HL-60 (cell line): ENCODE data around the gene CTNNA1.

Source experiments
- CTCF ChIP-seq: IDR thresholded peaks from one replicate; pipeline ENCODE4 v1.5.1; 2011; ENCODE audit warnings: low read length, control low read depth, inconsistent platforms; ENCODE audit not compliant: insufficient read depth
- POLR2AphosphoS5 ChIP-seq: IDR thresholded peaks from 2 replicates; pipeline ENCODE4 v1.6.1; 2012; ENCODE audit warnings: low read depth

- TF ChIP-seq CTCF: no peak
- TF ChIP-seq POLR2AphosphoS5: no peak
Measured at GRCh38 chr5:138883211-138883610, 130.0 kb downstream of the CTNNA1 start.
